Esophagus squamous epithelium (tissue), 5 donors: Measurements from ENCODE around the gene NSMCE4A. TPM values are rescaled to one million over a fixed set of nuclear protein-coding genes. Genes with fewer than 3 reads are reported as not detected.
"Not testable (repeated sequence)": the region's sequence is repeated elsewhere in the genome, so short reads cannot be mapped to it uniquely, and the experiment has no call there.

Experiments
- DNase-seq: peaks from one replicate; lab custom pipeline; 2025; lab: John Stamatoyannopoulos, UW
- H3K27ac ChIP-seq, 4 donors: fragments of 200-600 bp; sonication (generic); one replicate each; pipeline ENCODE4 v1.5.1; 2016 to 2019; ENCODE audit warnings: mild to moderate bottlenecking in 1 of 4
- H3K27me3 ChIP-seq, 4 donors: fragments of 200-600 bp; sonication (generic); 1 replicate in 3 of 4; 2 replicates in 1 of 4; pipeline versions ENCODE4 v1.5.1 to v1.6.0; 2017 to 2021; ENCODE audit warnings: antibody characterized with exemption in 1 of 4
- H3K36me3 ChIP-seq, 3 donors: fragments of 200-600 bp; sonication (generic); one replicate each; pipeline ENCODE4 v1.5.1; 2016 to 2019
- H3K4me1 ChIP-seq, 3 donors: fragments of 200-600 bp; sonication (generic); one replicate each; pipeline ENCODE4 v1.5.1; 2017 to 2019
- H3K4me3 ChIP-seq, 4 donors: fragments of 200-600 bp; sonication (generic); 1 replicate in 3 of 4; 2 replicates in 1 of 4; pipeline ENCODE4 v1.5.1; 2016 to 2019; ENCODE audit warnings: mild to moderate bottlenecking in 2 of 4, moderate library complexity in 1 of 4
- H3K9me3 ChIP-seq, 3 donors: fragments of 200-600 bp; sonication (generic); one replicate each; pipeline ENCODE4 v1.5.1; 2016 to 2019
- CTCF ChIP-seq, 6 experiments: fragments of 450-650 bp in 4 of 6; fragments of 200-600 bp in 2 of 6; sonication (generic) in 2 of 6; IDR thresholded peaks; one replicate each; pipeline ENCODE4 v1.5.1; 2016 to 2019; ENCODE audit warnings: antibody characterized with exemption in 6 of 6, mild to moderate bottlenecking in 4 of 6, moderate library complexity in 4 of 6
- POLR2A ChIP-seq, 4 donors: fragments of 450-650 bp; IDR thresholded peaks; one replicate each; pipeline ENCODE4 v1.6.1; 2017; ENCODE audit warnings: antibody characterized with exemption in 4 of 4, mild to moderate bottlenecking in 4 of 4, moderate library complexity in 3 of 4
- WGBS, 2 donors: methylation state at CpG; one replicate each; pipeline ENCODE4 v1.1.5; 2018; 5-methylcytosine and 5-hydroxymethylcytosine counted together
- intact Hi-C: fragments of 100-400 bp; cut with DNase I; formaldehyde crosslinking; loops from one replicate; pipeline ENCODE4 v1.15.0; 2022
- total RNA-seq, 4 donors: library from RNA; depleted of rRNA; stranded (reverse); fragments of >200 nt; gene quantifications; one replicate each; pipeline ENCODE4 v1.1.0, GENCODE V29; 2016
- donor health status: DM: yes; HTN: yes; CAD: no.

The NSMCE4A gene
- total RNA-seq, 4 donors from 2014 or later: 37.0 to 83.2 (median 41.5) TPM

GRCh38 chr10:122001698-122002097 is 26.7 kb upstream of the NSMCE4A start:
- DNase-seq: no peak
- WGBS, 2 donors: 50 to 58% methylated on average over 1 of the region's 1 CpG
- Histone ChIP-seq H3K4me3 (no peak overlapping the region), H3K4me1 (peaks cover 0 to 7% (median 0%) of the 10 kb centered on the region in 3 donors), H3K36me3 (no peaks in the 10 kb centered on the region), H3K27me3 (no peaks in the 10 kb centered on the region), H3K27ac (no peak overlapping the region), H3K9me3 (peaks cover 0 to 19% (median 12%) of the 10 kb centered on the region in 3 donors)
- intact Hi-C loops: no loop called here
- no peak for TF ChIP-seq POLR2A (IDR thresholded peaks at IDR 0.05)
- TF ChIP-seq CTCF (IDR thresholded peaks at IDR 0.05): no peak

GRCh38 chr10:121999301-121999700 is 24.3 kb upstream of the NSMCE4A start:
- no peak for DNase-seq
- Histone ChIP-seq H3K36me3 (no peaks in the 10 kb centered on the region), H3K9me3 (peaks cover 0 to 19% (median 12%) of the 10 kb centered on the region in 3 donors), H3K4me3 (no peak overlapping the region), H3K27ac (peak overlapping the region in 2 of 4 donors; percentile 53 to 89), H3K4me1 (peaks cover 9 to 31% (median 11%) of the 10 kb centered on the region in 3 donors), H3K27me3 (no peaks in the 10 kb centered on the region)
- intact Hi-C loops: no loop called here
- WGBS, 2 donors: 75 to 98% methylated on average over 4 of the region's 4 CpGs
- no peak for TF ChIP-seq CTCF (IDR thresholded peaks at IDR 0.05)
- no peak for TF ChIP-seq POLR2A (IDR thresholded peaks at IDR 0.05)

GRCh38 chr10:121998462-121998861 is 23.4 kb upstream of the NSMCE4A start:
- 63 to 66% methylated on average over 6 of the region's 6 CpGs for WGBS, 2 donors
- Histone ChIP-seq H3K4me1 (peaks cover 9 to 40% (median 19%) of the 10 kb centered on the region in 3 donors), H3K4me3 (no peak overlapping the region), H3K9me3 (peaks cover 0 to 19% (median 12%) of the 10 kb centered on the region in 3 donors), H3K27me3 (no peaks in the 10 kb centered on the region), H3K27ac (peak overlapping the region in 3 of 4 donors; percentile 53 to 89 (median 70)), H3K36me3 (no peaks in the 10 kb centered on the region)
- no peak for DNase-seq
- intact Hi-C loops: no loop called here
- TF ChIP-seq CTCF (IDR thresholded peaks at IDR 0.05) (no peak), POLR2A (IDR thresholded peaks at IDR 0.05) (no peak)

GRCh38 chr10:121994429-121994941 is 19.5 kb upstream of the NSMCE4A start:
- Histone ChIP-seq H3K9me3 (no peaks in the 10 kb centered on the region), H3K27me3 (no peaks in the 10 kb centered on the region), H3K36me3 (no peaks in the 10 kb centered on the region), H3K27ac (peak overlapping the region; percentile 86 to 90 (median 88)), H3K4me3 (peak overlapping the region in 3 of 4 donors; percentile 12 to 47 (median 21)), H3K4me1 (peaks cover 9 to 65% (median 33%) of the 10 kb centered on the region in 3 donors)
- WGBS, 2 donors: 18 to 34% methylated on average over 6 to 9 of the region's 10 CpGs
- DNase-seq: no peak
- peak in 2 of 4 donors; percentile 35 to 51 for TF ChIP-seq POLR2A (IDR thresholded peaks at IDR 0.05)
- TF ChIP-seq CTCF (IDR thresholded peaks at IDR 0.05): no peak
- intact Hi-C loops: no loop called here

- H3K9me3 ChIP-seq, H3K27me3 ChIP-seq, DNase-seq, intact Hi-C loops, H3K4me3 ChIP-seq, H3K36me3 ChIP-seq: not testable (repeated sequence)
- H3K4me1 ChIP-seq: peaks cover 9 to 77% (median 33%) of the 10 kb centered on the region in 3 donors
- 90 to 100% methylated on average over 3 to 4 of the region's 4 CpGs for WGBS, 2 donors
- H3K27ac ChIP-seq: peak overlapping the region in 2 of 4 donors; percentile 89 to 90
Observed at GRCh38 chr10:121991727-121992126, 16.7 kb upstream of the NSMCE4A start.
